Measurements from ENCODE around the gene FTSJ3.

FTSJ3 gene

DNA sequence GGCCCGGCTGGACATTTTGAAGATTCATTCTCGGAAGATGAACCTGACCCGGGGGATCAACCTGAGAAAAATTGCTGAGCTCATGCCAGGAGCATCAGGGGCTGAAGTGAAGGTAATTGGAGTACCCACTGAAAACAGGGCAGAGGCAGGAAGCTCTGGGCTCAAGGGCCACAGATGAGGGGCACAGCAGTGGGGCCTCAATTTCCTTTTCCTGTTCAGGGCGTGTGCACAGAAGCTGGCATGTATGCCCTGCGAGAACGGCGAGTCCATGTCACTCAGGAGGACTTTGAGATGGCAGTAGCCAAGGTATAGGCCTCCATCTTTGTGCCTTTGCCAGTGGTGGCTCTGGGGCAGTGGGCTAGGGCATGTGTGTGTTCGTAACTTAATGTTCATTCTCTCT is 4.0 kb upstream of the FTSJ3 start:
- no peak for DNase-seq (ENCODE audit: low read depth)

DNA sequence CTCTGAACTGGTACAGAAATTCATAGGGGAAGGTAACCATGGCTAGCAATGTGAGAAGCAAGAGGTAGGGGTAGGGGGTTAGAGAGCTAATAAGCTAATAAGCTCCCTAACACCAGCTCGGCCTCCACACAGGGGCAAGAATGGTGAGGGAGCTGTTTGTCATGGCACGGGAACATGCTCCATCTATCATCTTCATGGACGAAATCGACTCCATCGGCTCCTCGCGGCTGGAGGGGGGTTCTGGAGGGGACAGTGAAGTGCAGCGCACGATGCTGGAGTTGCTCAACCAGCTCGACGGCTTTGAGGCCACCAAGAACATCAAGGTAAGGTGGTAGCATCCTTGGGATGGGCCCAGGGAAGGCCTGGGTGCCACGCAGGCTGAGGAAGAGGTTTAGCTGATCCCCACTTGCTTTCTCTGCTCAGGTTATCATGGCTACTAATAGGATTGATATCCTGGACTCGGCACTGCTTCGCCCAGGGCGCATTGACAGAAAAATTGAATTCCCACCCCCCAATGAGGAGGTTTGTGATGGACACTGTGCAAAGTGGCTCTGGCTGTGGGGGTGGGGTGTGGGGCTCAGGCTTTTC is 3.5 kb upstream of the FTSJ3 start:
- no peak for DNase-seq (ENCODE audit: low read depth)
- H3K4me3 ChIP-seq (ENCODE audit: low read depth, low read length): no peak overlapping the region

More for the DNA sequence above, 4.0 kb upstream of the FTSJ3 start:
- H3K4me3 ChIP-seq (ENCODE audit: low read depth, low read length): no peak overlapping the region

DNA sequence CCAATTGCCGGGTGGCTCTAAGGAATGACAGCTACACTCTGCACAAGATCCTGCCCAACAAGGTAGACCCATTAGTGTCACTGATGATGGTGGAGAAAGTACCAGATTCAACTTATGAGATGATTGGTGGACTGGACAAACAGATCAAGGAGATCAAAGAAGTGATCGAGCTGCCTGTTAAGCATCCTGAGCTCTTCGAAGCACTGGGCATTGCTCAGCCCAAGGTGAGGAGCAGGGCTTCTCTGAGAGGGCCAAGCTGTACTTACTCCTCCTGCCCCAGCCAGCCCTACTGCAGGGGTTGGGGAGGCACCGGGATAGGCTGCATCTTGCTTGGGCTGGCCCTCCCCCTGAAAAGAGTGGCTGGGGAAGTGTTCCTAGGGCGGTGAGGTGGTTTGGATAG is 2.8 kb upstream of the FTSJ3 start:
- no peak overlapping the region for H3K4me3 ChIP-seq (ENCODE audit: low read depth, low read length)

DNA sequence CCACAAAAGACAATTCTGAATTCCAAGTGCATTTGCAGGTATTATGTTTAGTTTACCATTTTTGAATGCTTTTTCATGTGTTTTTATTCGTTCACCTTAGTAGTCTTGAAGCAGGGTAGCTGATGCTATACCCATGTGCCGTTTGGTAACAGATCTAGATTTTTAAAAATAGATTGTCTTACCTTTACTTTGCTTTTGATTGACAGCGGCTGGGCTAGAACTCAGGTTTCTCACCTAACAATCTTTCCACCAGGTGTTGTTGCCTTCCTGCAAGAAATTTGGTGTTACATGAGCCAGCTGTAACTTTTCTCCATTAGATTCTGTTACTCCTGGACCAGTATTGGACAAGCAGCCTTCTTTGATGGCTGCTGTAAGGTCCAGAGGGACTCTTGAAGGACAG is 1.5 kb upstream of the FTSJ3 start:
- DNase-seq (ENCODE audit: low read depth): no peak
- no peak overlapping the region for H3K4me3 ChIP-seq (ENCODE audit: low read depth, low read length)

More for the DNA sequence above, 2.8 kb upstream of the FTSJ3 start:
- DNase-seq (ENCODE audit: low read depth): no peak

DNA sequence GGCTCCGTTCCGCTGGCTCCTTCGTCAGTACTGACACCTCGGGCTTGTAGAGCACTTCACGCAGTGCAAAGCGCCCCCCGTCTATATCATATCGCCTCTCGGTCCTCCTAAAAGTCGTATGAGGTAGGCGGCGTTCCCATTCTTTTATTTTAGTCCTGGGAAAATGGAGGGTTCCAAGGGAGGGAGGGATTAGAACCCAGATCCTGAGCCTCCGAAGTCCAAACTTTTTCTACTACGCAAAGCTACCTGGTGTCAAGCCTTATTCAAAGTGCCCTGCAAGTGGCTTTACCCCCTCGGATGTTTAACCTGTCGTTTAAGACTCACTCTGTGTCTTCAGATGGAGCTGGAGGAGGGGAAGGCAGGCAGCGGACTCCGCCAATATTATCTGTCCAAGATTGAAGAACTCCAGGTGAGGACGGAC is 348 bp upstream of the FTSJ3 start:
- H3K4me3 ChIP-seq (ENCODE audit: low read depth, low read length): peak overlapping the region; percentile 79
- DNase-seq (ENCODE audit: low read depth): no peak

DNA sequence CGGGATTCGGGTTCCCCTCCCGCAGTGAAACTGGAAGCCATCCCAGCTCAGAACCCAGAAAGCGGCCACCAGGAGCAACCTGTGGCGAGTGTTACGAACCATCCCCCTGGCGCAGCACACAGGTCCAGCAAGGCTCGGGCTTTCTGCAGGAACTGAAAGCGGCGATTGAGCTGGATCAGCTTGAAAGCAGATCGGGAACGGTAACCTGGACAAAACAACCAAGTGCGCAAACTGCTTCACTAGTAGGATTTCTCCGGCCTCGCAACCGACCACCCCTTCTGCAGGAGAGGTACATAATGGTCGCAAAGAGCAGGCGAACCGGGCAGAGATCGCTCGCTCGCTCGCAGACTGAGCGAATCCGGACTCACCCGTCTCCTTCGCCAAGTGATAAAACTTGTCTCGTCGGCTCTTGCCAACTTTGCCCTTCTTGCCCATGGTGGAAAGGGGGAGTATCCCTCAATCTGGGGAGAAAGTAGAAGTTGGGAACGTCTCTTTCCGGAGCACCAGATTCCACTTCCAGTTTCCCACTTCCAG is 928 bp downstream of the FTSJ3 start:
- H3K4me3 ChIP-seq (ENCODE audit: low read depth, low read length): peak overlapping the region; percentile 79
- DNase-seq (ENCODE audit: low read depth): no peak

DNA sequence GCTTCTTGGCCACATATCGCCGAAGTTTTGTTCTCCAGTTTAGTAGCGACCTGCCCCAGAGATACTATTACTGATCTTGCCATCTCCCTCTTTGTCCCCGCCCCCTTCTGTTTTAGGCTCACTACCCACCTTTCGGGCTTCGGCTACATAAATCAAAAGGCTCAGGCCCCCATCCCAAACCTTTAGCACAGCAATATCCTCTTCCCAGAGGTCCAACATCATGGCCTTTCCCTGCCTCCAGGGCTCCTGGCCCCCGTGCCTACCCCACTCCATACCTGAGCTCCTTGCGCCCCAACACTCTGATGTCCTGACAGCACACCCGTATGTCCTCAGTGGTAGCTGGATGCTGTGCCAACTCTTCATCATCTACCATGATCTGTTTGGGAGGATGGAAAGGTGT is 3.1 kb downstream of the FTSJ3 start:
- no peak for DNase-seq (ENCODE audit: low read depth)
- H3K4me3 ChIP-seq (ENCODE audit: low read depth, low read length): no peak overlapping the region

DNA sequence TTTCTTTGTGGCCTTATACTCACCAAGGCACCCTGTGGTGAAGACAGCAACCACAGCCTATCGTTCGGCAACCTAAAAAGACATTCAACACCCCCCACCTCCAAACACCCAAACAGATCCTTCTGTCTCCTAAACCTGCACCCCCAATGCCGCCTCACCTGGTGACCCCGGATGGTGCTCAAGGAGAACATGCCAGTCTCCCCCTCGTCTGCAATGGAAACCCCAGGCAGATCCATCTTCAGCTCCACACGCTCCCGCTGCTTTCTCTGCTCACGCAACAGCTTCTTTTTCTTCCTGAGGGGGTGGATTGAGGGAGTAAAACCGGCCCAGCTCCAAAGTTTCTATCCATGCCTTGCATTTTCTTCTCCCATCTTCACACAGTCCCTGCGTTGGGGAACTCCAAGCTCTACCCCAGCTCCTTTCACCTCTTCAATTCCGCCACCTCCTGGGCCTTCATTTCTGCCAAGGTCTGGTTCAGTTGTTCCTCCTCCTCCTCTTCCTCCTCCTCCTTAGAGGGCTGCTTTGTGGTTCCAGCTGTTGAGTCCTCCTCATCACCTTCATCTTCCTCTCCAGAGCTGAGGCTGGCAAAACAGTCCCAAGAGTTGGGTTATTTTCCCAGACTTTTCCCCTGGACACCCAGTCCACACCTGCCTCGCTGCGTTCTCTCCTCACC is 3.7 kb downstream of the FTSJ3 start:
- no peak for DNase-seq (ENCODE audit: low read depth)
- H3K4me3 ChIP-seq (ENCODE audit: low read depth, low read length): no peak overlapping the region

DNA sequence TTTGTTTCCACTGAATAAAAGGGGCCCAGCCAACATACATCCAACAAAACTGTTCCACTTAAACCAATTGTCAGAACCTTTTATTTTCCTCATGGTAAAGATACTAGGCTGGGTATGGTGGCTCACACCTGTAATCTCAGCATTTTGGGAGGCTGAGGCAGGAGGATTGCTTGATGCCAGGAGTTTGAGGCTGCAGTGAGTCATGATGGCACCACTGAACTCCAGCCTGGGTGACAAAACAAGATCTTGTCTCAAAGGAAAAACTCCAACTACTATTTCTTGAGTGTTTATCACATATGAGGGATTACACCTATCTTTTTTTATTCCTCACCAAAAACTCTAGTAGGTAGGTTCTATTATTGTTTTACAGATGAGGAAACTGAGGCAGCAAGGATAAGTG is 4.9 kb downstream of the FTSJ3 start:
- DNase-seq (ENCODE audit: low read depth): no peak
- H3K4me3 ChIP-seq (ENCODE audit: low read depth, low read length): no peak overlapping the region

DNA sequence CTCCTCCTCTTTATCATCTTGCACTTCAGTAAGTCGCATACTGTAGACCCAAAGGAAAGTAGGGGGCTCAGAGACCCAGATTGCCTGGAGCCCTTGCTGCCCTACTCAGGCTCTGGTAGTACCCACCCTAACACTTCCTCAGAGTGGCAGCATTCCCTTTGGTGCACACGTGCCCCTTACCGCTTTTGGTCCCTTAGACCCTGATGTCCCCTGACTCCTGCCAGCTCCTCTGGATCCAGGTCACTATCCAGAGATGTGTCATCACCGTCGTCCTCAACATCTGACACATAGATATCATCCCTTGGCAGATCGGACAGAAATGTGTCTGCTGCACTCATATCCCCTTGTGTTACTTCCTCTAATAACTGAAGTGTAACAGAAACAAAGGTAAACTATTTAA is 5.7 kb downstream of the FTSJ3 start:
- H3K4me3 ChIP-seq (ENCODE audit: low read depth, low read length): no peak overlapping the region

DNA sequence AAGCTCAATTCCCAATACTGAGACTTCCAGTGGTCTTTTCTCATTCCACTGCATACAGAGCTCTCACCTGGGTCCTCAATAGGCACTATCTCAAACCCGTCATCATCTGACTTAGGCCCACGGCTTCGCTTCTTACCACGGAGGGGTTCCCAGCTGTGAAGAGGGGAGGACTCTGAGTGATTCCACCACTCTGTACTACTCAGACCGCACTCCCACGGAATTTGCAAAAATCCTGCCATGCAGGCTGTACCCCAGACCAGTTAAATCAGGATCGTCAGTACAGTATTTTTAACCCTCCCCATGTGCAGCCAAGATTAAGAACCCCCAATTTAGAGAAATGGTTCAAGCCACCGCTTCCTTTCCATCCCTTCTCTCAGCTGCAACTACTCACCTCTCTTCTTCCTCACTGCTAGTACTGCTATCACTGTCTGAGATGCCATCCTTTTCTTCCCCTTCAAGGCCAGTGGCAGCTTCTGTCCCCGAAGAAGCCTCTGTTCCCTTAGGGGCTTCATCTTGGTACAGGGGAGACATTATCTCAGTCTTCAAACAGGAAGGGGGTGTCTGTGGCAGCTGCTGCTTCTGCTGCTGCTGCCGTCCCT is 6.4 kb downstream of the FTSJ3 start:
- DNase-seq (ENCODE audit: low read depth): no peak
- H3K4me3 ChIP-seq (ENCODE audit: low read depth, low read length): no peak overlapping the region

More for the DNA sequence above, 5.7 kb downstream of the FTSJ3 start:
- no peak for DNase-seq (ENCODE audit: low read depth)

DNA sequence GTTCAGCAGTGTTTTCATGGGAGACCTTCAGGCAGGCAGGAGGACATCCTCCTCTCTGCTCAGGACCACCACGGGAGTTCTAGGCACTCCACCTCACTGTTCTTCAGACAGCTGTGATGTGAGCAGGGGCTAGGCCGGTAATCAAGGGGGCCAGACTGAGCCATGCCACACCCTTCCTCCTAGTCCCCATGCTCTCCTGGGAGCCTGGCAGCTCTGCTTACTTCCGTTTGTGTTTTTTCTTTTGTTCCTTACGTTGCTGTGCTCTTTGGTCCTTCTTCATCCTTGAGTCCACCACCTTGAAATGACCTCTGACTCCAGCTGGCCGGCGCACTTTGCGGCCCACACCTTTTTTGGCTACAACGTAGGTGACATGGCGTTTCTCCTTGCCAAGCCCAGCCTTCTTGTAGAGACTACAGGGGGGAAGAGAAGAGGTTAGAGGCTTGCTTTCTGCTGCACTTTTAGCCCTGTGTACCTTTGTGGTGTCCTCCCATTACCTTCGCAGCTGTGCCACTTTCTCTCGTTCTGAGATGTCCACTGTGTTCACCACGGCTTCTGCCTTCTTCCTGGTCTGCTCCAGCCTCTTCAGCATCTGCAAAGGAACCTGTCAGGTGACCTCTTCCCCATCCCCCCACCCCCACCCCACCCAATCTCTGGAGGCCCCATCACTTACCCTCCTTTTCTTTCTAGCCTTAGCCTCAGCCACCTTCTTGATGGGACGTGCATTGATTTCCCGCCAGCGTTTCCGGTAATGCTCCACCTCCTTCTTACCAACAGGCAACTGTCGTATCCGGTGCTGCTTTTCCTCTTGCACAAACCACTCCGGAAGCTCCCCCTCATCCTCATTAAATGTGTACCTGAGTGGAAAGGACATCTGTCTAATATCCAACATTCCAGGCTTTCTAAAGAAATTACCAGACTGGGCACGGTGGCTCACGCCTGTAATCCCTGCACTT is 7.6 kb downstream of the FTSJ3 start:
- no peak for DNase-seq (ENCODE audit: low read depth)
- H3K4me3 ChIP-seq (ENCODE audit: low read depth, low read length): no peak overlapping the region

DNA sequence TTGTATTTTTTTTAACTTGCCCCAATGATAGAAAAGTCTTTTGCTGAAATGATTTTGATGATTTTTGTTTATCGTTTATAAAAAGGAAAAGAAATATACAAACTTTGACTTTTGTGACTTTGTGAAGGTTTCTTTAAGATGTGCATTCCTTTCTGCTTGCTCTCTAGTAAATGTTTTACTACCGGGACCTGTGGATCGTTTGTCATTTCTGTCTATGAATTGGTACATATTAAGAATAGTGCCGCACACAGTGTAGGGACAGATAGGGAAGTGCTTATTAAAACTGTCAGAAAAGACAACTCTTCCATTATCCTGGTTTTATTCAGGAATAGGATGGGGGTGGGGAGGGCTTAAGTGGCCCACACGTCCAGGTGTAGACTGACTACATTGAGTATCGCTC is 8.3 kb downstream of the FTSJ3 start:
- no peak for DNase-seq (ENCODE audit: low read depth)

DNA sequence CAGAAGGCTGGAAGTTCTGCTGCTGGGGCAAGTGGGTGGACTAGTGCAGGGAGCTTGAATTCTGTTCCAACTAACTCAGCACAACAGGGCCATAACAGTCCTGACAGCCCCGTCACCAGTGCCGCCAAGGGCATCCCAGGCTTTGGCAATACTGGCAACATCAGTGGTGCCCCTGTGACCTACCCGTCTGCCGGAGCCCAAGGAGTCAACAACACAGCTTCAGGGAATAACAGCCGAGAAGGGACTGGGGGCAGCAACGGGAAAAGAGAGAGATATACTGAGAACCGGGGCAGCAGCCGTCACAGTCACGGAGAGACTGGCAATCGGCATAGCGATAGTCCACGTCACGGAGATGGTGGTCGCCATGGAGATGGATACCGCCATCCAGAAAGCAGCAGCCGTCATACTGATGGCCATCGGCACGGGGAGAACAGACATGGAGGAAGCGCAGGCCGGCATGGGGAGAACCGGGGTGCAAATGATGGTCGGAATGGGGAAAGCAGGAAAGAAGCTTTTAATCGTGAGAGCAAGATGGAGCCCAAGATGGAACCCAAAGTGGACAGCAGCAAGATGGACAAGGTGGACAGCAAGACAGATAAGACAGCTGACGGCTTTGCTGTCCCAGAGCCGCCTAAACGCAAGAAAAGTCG is 9.6 kb downstream of the FTSJ3 start:
- no peak overlapping the region for H3K4me3 ChIP-seq (ENCODE audit: low read depth, low read length)
- no peak for DNase-seq (ENCODE audit: low read depth)

More for the DNA sequence above, 8.3 kb downstream of the FTSJ3 start:
- no peak overlapping the region for H3K4me3 ChIP-seq (ENCODE audit: low read depth, low read length)

DNA sequence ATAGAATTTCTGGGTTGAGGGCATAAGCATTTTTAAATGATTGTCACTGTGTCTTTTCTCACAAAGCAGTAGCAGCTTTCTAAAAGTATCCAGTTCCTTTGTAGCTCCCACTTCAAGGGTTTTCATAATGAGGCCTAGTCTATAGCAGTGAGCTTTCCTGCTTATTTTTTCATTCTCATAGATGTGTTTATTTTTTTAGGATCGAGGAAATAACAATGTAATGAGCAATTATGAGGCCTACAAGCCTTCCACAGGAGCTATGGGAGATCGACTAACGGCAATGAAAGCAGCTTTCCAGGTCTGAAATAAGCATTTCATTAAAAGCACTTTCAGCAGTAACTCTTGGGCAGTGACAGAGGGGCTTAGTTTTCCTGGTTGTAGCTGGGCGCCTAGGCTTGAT is 10.8 kb downstream of the FTSJ3 start:
- H3K4me3 ChIP-seq (ENCODE audit: low read depth, low read length): no peak overlapping the region
- DNase-seq (ENCODE audit: low read depth): no peak

DNA sequence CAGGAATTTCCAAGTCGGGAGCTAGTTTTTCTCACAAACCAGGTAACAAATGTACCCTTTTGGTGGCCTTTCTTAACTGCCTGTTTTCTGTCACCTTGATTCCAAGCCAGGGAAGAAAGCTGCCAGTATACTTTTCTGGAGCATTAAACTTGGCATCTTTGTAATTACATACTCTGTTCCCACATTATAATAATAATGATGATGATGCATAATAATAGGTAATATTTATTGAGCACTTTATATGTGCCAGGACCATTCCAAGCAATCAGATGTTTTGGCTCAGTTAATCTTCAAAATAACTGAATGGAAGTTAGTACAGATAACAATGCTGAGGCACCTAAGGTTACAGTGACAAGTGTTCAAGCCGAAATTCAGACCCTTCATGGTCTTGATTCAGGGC is 11.3 kb downstream of the FTSJ3 start:
- no peak overlapping the region for H3K4me3 ChIP-seq (ENCODE audit: low read depth, low read length)
- no peak for DNase-seq (ENCODE audit: low read depth)

DNA sequence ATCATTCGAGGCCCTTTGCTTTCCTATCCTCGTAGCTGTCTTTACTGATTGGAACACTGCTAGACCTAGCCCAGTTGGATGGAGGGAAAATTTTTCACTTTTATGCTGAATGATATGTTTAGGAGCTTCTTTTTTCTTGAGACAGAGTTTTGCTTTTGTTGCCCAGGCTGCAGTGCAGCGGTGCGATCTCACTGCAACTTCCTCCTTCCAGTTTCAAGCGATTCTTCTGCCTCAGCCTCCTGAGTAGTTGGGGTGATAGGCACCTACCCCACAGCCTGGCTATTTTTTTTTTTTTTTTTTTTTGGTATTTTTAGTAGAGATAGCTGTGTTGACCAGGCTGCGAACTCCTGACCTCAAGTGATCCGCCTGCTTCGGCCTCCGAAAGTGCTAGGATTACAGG is 17.5 kb downstream of the FTSJ3 start:
- no peak for DNase-seq (ENCODE audit: low read depth)
- H3K4me3 ChIP-seq (ENCODE audit: low read depth, low read length): no peak overlapping the region

DNA sequence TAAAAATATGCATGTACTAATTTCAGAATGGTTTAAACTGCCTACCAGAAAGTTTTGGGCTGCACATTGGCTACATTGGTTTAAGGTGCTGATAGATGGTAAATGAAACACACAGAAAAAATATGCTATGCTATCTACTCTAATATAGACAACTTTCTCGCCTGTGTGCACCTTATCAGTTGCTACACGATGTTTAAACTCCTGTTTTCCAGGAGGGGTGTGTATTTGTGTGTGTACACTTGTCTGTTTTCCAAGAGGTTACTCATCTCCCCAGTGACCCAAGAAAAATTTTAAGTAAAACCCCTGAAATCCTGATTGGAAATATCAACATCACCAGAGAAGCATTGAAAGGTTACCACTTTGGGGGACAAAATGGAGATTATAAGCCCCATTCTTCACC is 21.9 kb downstream of the FTSJ3 start:
- no peak for DNase-seq (ENCODE audit: low read depth)
- H3K4me3 ChIP-seq (ENCODE audit: low read depth, low read length): no peak overlapping the region

DNA sequence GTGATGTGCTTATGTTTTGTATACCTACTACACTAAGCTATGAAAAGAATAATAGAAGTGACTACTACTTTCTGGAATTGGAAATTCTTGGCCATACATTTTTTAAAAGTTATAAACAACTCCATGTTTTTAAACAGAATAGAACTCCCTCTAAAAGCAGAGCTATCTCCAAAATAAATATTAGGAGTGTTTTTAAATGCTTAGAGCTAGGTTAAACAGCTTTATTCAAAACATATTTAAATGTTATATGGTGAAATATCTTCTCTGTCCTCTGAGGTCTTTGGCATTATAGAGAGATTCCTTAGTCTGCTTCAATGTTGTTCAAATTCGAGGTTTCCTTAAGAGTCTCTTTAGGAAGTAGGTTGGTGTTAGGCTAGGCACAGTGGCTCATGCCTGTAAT is 23.1 kb downstream of the FTSJ3 start:
- no peak for DNase-seq (ENCODE audit: low read depth)

More for the DNA sequence above, 23.1 kb downstream of the FTSJ3 start:
- no peak overlapping the region for H3K4me3 ChIP-seq (ENCODE audit: low read depth, low read length)

Measured in skeletal muscle cell (primary cell).